Measurements from ENCODE around the gene SYCN.

Gene SYCN

GRCh38 chr19:39155741-39156140 lies 48.3 kb downstream of the SYCN start:
- no peak for DNase-seq (ENCODE audit: low read depth in 2 of 2)

- DNase-seq (ENCODE audit: low read depth in 2 of 2) = no peak
Observed at GRCh38 chr19:39155114-39155700, 48.9 kb downstream of the SYCN start.

- no peak for DNase-seq (ENCODE audit: low read depth in 2 of 2)
Observed at GRCh38 chr19:39154629-39155100, 49.4 kb downstream of the SYCN start.

- no peak for DNase-seq (ENCODE audit: low read depth in 2 of 2)
Observed at GRCh38 chr19:39154100-39154628, 49.9 kb downstream of the SYCN start.

All from stimulated activated CD8-positive, alpha-beta memory T cell treated with anti-CD3 and anti-CD28 coated beads, Interleukin-7, amount 100 ng/mL, for 1 hour (primary cell).